H9 (cell line): Measurements from ENCODE around the gene SNED1. TPM values are rescaled to one million over a fixed set of nuclear protein-coding genes. Genes with fewer than 3 reads are reported as not detected.

Experiments
- DNase-seq: peaks from one replicate; pipeline ENCODE4 v3.0.0-alpha.2; 2017
- H2AFZ ChIP-seq: one replicate; pipeline ENCODE4 v1.6.1; 2013; ENCODE audit warnings: mild to moderate bottlenecking, low read length, control low read depth, moderate library complexity
- H2AK5ac ChIP-seq: 2 replicates; pipeline ENCODE4 v1.6.1; 2013; ENCODE audit warnings: low read length, control low read depth, mixed read lengths; ENCODE audit not compliant: insufficient read length
- H2BK120ac ChIP-seq: one replicate; pipeline ENCODE4 v1.6.1; 2013; ENCODE audit warnings: low read depth, mild to moderate bottlenecking, low read length, control low read depth, inconsistent platforms; ENCODE audit not compliant: poor library complexity, severe bottlenecking
- H2BK12ac ChIP-seq: 2 replicates; pipeline ENCODE4 v1.6.1; 2013; ENCODE audit warnings: low read length, control low read depth, mixed read lengths, low read depth; ENCODE audit not compliant: insufficient read length
- H2BK15ac ChIP-seq: 2 replicates; pipeline ENCODE4 v1.6.1; 2013; ENCODE audit warnings: low read depth, low read length, control low read depth
- H2BK20ac ChIP-seq: one replicate; pipeline ENCODE4 v1.6.1; 2013; ENCODE audit warnings: low read depth, mild to moderate bottlenecking, low read length, control low read depth, inconsistent platforms; ENCODE audit not compliant: poor library complexity, severe bottlenecking
- H2BK5ac ChIP-seq: 2 replicates; pipeline ENCODE4 v1.6.1; 2013; ENCODE audit warnings: low read length, control low read depth, mixed read lengths; ENCODE audit not compliant: insufficient read length
- H3K14ac ChIP-seq: 2 replicates; pipeline ENCODE4 v1.6.1; 2013; ENCODE audit warnings: low read length, control low read depth; ENCODE audit not compliant: insufficient read depth
- H3K18ac ChIP-seq: 2 replicates; pipeline ENCODE4 v1.6.1; 2013; ENCODE audit warnings: low read depth, mild to moderate bottlenecking, mixed read lengths, low read length, control low read depth; ENCODE audit not compliant: insufficient read length
- H3K23ac ChIP-seq: 2 replicates; pipeline ENCODE4 v1.6.1; 2013; ENCODE audit warnings: low read length, control low read depth, mixed read lengths, low read depth; ENCODE audit not compliant: insufficient read length
- H3K23me2 ChIP-seq: 2 replicates; pipeline ENCODE4 v1.6.1; 2013; ENCODE audit warnings: low read depth, mild to moderate bottlenecking, mixed read lengths, low read length, control low read depth; ENCODE audit not compliant: insufficient read length, poor library complexity, severe bottlenecking
- H3K27ac ChIP-seq: 2 replicates; pipeline ENCODE4 v1.5.1; 2013; ENCODE audit warnings: low read length, control low read depth, mixed read lengths, low read depth; ENCODE audit not compliant: insufficient read length
- H3K27me3 ChIP-seq: 2 replicates; pipeline ENCODE4 v1.6.1; 2013; ENCODE audit warnings: low read length, control low read depth, inconsistent platforms; ENCODE audit not compliant: insufficient read depth
- H3K4ac ChIP-seq: 2 replicates; pipeline ENCODE4 v1.6.1; 2013; ENCODE audit warnings: low read depth, mild to moderate bottlenecking, control low read depth, inconsistent platforms, low read length, moderate library complexity
- H3K4me1 ChIP-seq: 2 replicates; pipeline ENCODE4 v1.6.1; 2013; ENCODE audit warnings: low read length, control low read depth, inconsistent platforms; ENCODE audit not compliant: insufficient read depth
- H3K4me2 ChIP-seq: 2 replicates; pipeline ENCODE4 v1.6.1; 2013; ENCODE audit warnings: low read length, control low read depth, mixed read lengths; ENCODE audit not compliant: insufficient read length, insufficient read depth
- H3K56ac ChIP-seq: 2 replicates; pipeline ENCODE4 v1.6.1; 2013; ENCODE audit warnings: low read depth, mild to moderate bottlenecking, mixed read lengths, low read length, control low read depth; ENCODE audit not compliant: insufficient read length
- H3K79me1 ChIP-seq: 2 replicates; pipeline ENCODE4 v1.6.1; 2013; ENCODE audit warnings: low read depth, mild to moderate bottlenecking, moderate library complexity, low read length, control low read depth, inconsistent platforms; ENCODE audit not compliant: insufficient read depth, poor library complexity, severe bottlenecking
- H3K79me2 ChIP-seq: 2 replicates; pipeline ENCODE4 v1.6.1; 2013; ENCODE audit warnings: low read length, control low read depth, inconsistent platforms; ENCODE audit not compliant: insufficient read depth
- H3K9ac ChIP-seq: 2 replicates; pipeline ENCODE4 v1.6.1; 2013; ENCODE audit warnings: low read length, control low read depth, mixed read lengths; ENCODE audit not compliant: insufficient read length; ENCODE audit errors: extremely low read depth
- H3K9me3 ChIP-seq: one replicate; pipeline ENCODE4 v1.6.1; 2013; ENCODE audit warnings: low read depth, low read length, inconsistent platforms; ENCODE audit not compliant: control insufficient read depth
- H3T11ph ChIP-seq: one replicate; pipeline ENCODE4 v1.6.1; 2013; ENCODE audit warnings: mild to moderate bottlenecking, low read length, control low read depth, inconsistent platforms
- H4K20me1 ChIP-seq: one replicate; pipeline ENCODE4 v1.6.1; 2013; ENCODE audit not compliant: control insufficient read depth, insufficient read length, insufficient read depth
- H4K5ac ChIP-seq: 2 replicates; pipeline ENCODE4 v1.6.1; 2013; ENCODE audit warnings: low read depth, mild to moderate bottlenecking, mixed read lengths, low read length, control low read depth; ENCODE audit not compliant: insufficient read length
- H4K8ac ChIP-seq: replicated peaks from 2 replicates; pipeline ENCODE4 v1.6.1; 2013; ENCODE audit warnings: low read length, control low read depth, mixed read lengths, low read depth; ENCODE audit not compliant: insufficient read length
- H4K91ac ChIP-seq: 2 replicates; pipeline ENCODE4 v1.6.1; 2013; ENCODE audit warnings: low read depth, mild to moderate bottlenecking, moderate library complexity, mixed read lengths, low read length, control low read depth; ENCODE audit not compliant: insufficient read length
- H3K27ac Mint-ChIP-seq, 3 experiments: 2 replicates in 2 of 3; 3 replicates in 1 of 3; pipeline ENCODE4 v1.8.0; 2020 to 2021; ENCODE audit warnings: mixed read lengths in 3 of 3, mild to moderate bottlenecking in 1 of 3, moderate library complexity in 1 of 3
- H3K27me3 Mint-ChIP-seq: 2 replicates; pipeline ENCODE4 v1.8.0; 2021; ENCODE audit warnings: low read depth, mild to moderate bottlenecking, moderate library complexity, mixed read lengths
- H3K36me3 Mint-ChIP-seq, 3 experiments: 2 replicates in 2 of 3; 3 replicates in 1 of 3; pipeline ENCODE4 v1.8.0; 2020 to 2021; ENCODE audit warnings: low read depth in 3 of 3, mixed read lengths in 3 of 3; ENCODE audit not compliant: insufficient read depth in 1 of 3
- H3K4me1 Mint-ChIP-seq, 2 experiments: 2 replicates each; pipeline ENCODE4 v1.8.0; 2020; ENCODE audit warnings: mixed read lengths in 2 of 2
- H3K4me3 Mint-ChIP-seq, 2 experiments: 2 replicates in 1 of 2; 3 replicates in 1 of 2; pipeline ENCODE4 v1.8.0; 2020 to 2021; ENCODE audit warnings: mild to moderate bottlenecking in 2 of 2, mixed read lengths in 2 of 2, moderate library complexity in 1 of 2
- H3K9me3 Mint-ChIP-seq, 2 experiments: 2 replicates in 1 of 2; 3 replicates in 1 of 2; pipeline ENCODE4 v1.8.0; 2020; ENCODE audit warnings: mild to moderate bottlenecking in 2 of 2, mixed read lengths in 2 of 2, moderate library complexity in 1 of 2
- WGBS: extraction: QIAGEN DNeasy Blood & Tissue Kit; methylation state at CpG from one replicate; pipeline ENCODE4 v1.1.7; 2013; ENCODE audit warnings: missing lambda C conversion rate, low lambda C conversion rate, mixed read lengths; ENCODE audit not compliant: insufficient read length; ENCODE audit errors: extremely low coverage; 5-methylcytosine and 5-hydroxymethylcytosine counted together
- total RNA-seq: library from RNA; stranded (reverse); gene quantifications from 2 replicates; pipeline ENCODE4 v1.2.1, GENCODE V29; 2021
- TF ChIP-seq, protein P1 (sequence below): fragments of 200-600 bp; sonication (generic); conservative IDR thresholded peaks from 3 replicates; pipeline ENCODE4 v1.8.0; 2021; ENCODE audit warnings: antibody characterized with exemption, mild to moderate bottlenecking

Gene SNED1
- total RNA-seq, 1 experiment from 2014 or later, result 2.5 TPM

DNA sequence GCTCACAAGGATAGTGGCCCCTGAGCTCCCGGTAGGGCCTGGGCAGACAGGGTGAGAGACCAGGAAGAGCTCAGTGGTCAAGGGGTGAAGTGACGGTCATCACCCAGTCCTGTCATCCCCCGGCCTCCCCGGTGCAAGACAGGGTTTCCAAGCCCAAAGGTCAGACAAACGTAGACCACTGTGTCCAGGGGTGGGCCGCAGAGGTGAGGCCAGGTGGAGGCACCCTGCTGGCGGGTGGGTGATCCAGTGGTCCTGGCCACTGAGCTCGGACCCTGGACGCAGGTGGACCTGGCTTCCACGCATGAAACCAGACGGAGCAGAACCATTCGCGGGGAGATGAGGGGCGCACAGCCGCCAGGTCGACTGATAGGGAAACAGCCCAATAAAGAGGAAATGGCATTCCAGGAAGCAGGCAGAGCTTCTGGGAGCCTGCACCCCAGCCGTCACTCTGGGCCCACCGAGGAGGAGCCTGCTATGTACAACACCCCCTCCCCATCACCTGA lies 14.4 kb upstream of the SNED1 start:
- no peak overlapping the region for H3K4me2 ChIP-seq

More for the DNA sequence above, 14.4 kb upstream of the SNED1 start:
- H3K23me2 ChIP-seq, result no peaks in the 10 kb centered on the region
- Mint-ChIP-seq H3K36me3 (no peaks in the 10 kb centered on the region), H3K9me3 (no peaks in the 10 kb centered on the region; a peak in 1 of 5 replicates), H3K4me1 (peaks cover 2 to 4% of the 10 kb centered on the region in 2 experiments; a peak in 1 of 4 replicates), H3K4me3 (no peak overlapping the region; a peak in 1 of 5 replicates), H3K27me3 (peaks cover 26% of the 10 kb centered on the region), H3K27ac (no peak overlapping the region)
- no peak overlapping the region for H2BK120ac ChIP-seq
- no peak overlapping the region for H2AK5ac ChIP-seq
- no peak overlapping the region for H3K9ac ChIP-seq
- H4K8ac ChIP-seq, result no peak overlapping the region
- H4K91ac ChIP-seq, result no peak overlapping the region
- no peaks in the 10 kb centered on the region for H3K79me1 ChIP-seq
- H2BK15ac ChIP-seq, result no peak overlapping the region
- H3K9me3 ChIP-seq, result no peaks in the 10 kb centered on the region
- no peak overlapping the region for H3T11ph ChIP-seq
- H2AFZ ChIP-seq, result no peak overlapping the region
- WGBS, result no CpG with 5 or more reads among the region's 18 CpGs
- DNase-seq, result no peak
- H3K56ac ChIP-seq, result no peak overlapping the region
- no peaks in the 10 kb centered on the region for H3K79me2 ChIP-seq
- no peak overlapping the region for H2BK5ac ChIP-seq
- no peak overlapping the region for H2BK20ac ChIP-seq
- H3K27me3 ChIP-seq, result no peaks in the 10 kb centered on the region
- no peaks in the 10 kb centered on the region for H3K4me1 ChIP-seq
- no peak overlapping the region for H3K18ac ChIP-seq
- H4K20me1 ChIP-seq, result no peaks in the 10 kb centered on the region
- no peak overlapping the region for H3K4ac ChIP-seq
- no peak overlapping the region for H3K14ac ChIP-seq
- H3K27ac ChIP-seq, result no peak overlapping the region
- H4K5ac ChIP-seq, result no peak overlapping the region
- H2BK12ac ChIP-seq, result no peak overlapping the region
- no peak overlapping the region for H3K23ac ChIP-seq
- TF ChIP-seq, protein P1, sequence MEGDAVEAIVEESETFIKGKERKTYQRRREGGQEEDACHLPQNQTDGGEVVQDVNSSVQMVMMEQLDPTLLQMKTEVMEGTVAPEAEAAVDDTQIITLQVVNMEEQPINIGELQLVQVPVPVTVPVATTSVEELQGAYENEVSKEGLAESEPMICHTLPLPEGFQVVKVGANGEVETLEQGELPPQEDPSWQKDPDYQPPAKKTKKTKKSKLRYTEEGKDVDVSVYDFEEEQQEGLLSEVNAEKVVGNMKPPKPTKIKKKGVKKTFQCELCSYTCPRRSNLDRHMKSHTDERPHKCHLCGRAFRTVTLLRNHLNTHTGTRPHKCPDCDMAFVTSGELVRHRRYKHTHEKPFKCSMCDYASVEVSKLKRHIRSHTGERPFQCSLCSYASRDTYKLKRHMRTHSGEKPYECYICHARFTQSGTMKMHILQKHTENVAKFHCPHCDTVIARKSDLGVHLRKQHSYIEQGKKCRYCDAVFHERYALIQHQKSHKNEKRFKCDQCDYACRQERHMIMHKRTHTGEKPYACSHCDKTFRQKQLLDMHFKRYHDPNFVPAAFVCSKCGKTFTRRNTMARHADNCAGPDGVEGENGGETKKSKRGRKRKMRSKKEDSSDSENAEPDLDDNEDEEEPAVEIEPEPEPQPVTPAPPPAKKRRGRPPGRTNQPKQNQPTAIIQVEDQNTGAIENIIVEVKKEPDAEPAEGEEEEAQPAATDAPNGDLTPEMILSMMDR, result no peak
